Globus pallidus (tissue), 1 donor: ENCODE results near the gene DENND10.
"Not testable (repeated sequence)": the region's sequence is repeated elsewhere in the genome, so short reads cannot be mapped to it uniquely, and the experiment has no call there.

Source experiments
- DNase-seq: peaks from one replicate; pipeline ENCODE4 v3.0.0-alpha.2; 2015; ENCODE audit warnings: low spot score

DENND10 gene

GRCh38 chr10:119100434-119101238 lies 3.3 kb upstream of the DENND10 start:
- DNase-seq, result no peak

GRCh38 chr10:119101366-119102098 lies 2.4 kb upstream of the DENND10 start:
- no peak for DNase-seq

GRCh38 chr10:119103241-119103902 lies 541 bp upstream of the DENND10 start:
- DNase-seq, result no peak

GRCh38 chr10:119104654-119105015 lies 722 bp downstream of the DENND10 start:
- DNase-seq, result peak; percentile 24

GRCh38 chr10:119105155-119105554 lies 1.2 kb downstream of the DENND10 start:
- no peak for DNase-seq

GRCh38 chr10:119105899-119106298 lies 2.0 kb downstream of the DENND10 start:
- DNase-seq, result not testable (repeated sequence)

- DNase-seq, result not testable (repeated sequence)
These were observed 3.2 kb downstream of the DENND10 start for GRCh38 chr10:119107106-119107505.

GRCh38 chr10:119107771-119108170 lies 3.9 kb downstream of the DENND10 start:
- DNase-seq, result not testable (repeated sequence)

- DNase-seq, result no peak
These were observed 8.1 kb downstream of the DENND10 start for GRCh38 chr10:119112056-119112455.

- DNase-seq, result no peak
These were observed 10.1 kb downstream of the DENND10 start for GRCh38 chr10:119113751-119114732.

- no peak for DNase-seq
These were observed 12.0 kb downstream of the DENND10 start for GRCh38 chr10:119115926-119116325.

GRCh38 chr10:119116326-119116951 lies 12.5 kb downstream of the DENND10 start:
- DNase-seq, result no peak

GRCh38 chr10:119118231-119118630 lies 14.3 kb downstream of the DENND10 start:
- DNase-seq, result no peak

- DNase-seq, result no peak
These were observed 15.5 kb downstream of the DENND10 start for GRCh38 chr10:119119400-119119799.

- DNase-seq, result no peak
These were observed 16.5 kb downstream of the DENND10 start for GRCh38 chr10:119120413-119120867.

GRCh38 chr10:119120875-119121274 lies 17.0 kb downstream of the DENND10 start:
- DNase-seq, result no peak

GRCh38 chr10:119125942-119126341 lies 22.0 kb downstream of the DENND10 start:
- no peak for DNase-seq

GRCh38 chr10:119129721-119130120 lies 25.8 kb downstream of the DENND10 start:
- no peak for DNase-seq

- peak; percentile 54 for DNase-seq
These were observed 27.8 kb downstream of the DENND10 start for GRCh38 chr10:119131512-119132240.
